SU-DHL-6 (cell line): ENCODE data around the gene PPP2R2B.

Experiments
- CTCF ChIP-seq: fragments of 200-600 bp; sonication (generic); IDR thresholded peaks from one replicate; pipeline ENCODE4 v1.5.1; 2017; ENCODE audit warnings: antibody characterized with exemption, mild to moderate bottlenecking, low read length, moderate library complexity; ENCODE audit not compliant: insufficient read depth, poor library complexity, severe bottlenecking
- EZH2phosphoT487 ChIP-seq: fragments of 200-600 bp; sonication (generic), shearing (Covaris generic); conservative IDR thresholded peaks from 2 replicates; pipeline ENCODE4 v1.6.1; 2018; ENCODE audit warnings: mild to moderate bottlenecking, antibody characterized with exemption, low read length, moderate library complexity, mixed read lengths

- TF ChIP-seq CTCF (no peak), EZH2phosphoT487 (no peak)
These were observed 113.3 kb downstream of the PPP2R2B start for GRCh38 chr5:146765089-146765832.
